Cardiac septum (tissue), 1 donor: ENCODE results near the gene MYO1D. TPM values are rescaled to one million over a fixed set of nuclear protein-coding genes. Genes with fewer than 3 reads are reported as not detected.
"Not testable (repeated sequence)": the region's sequence is repeated elsewhere in the genome, so short reads cannot be mapped to it uniquely, and the experiment has no call there.

Experiments used
- DNase-seq: peaks from one replicate; pipeline ENCODE4 v3.0.0-alpha.2; 2020; ENCODE audit warnings: low spot score
- intact Hi-C: fragments of 100-400 bp; cut with DNase I; formaldehyde crosslinking; loops from one replicate; pipeline ENCODE4 v1.14.0; 2022
- total RNA-seq: library from RNA; stranded (reverse); fragmentation: NEBNext Ultra II Directional; extraction: Animal tissue kit (Norgen Biotek cat#: 25700); gene quantifications from one replicate; pipeline ENCODE4 v1.2.1, GENCODE V29; 2021
- donor health status: DM: no; HTN: no; CAD: no.

Gene MYO1D
- total RNA-seq, 1 donor from 2014 or later, result 18.9 TPM

- no peak for DNase-seq
- intact Hi-C loops, result loop anchor here (5.0 kb wide), 1 partner anchor 296 kb away; no protein-coding TSS in a partner anchor
Observed at GRCh38 chr17:32757963-32758362, 119.0 kb downstream of the MYO1D start.

GRCh38 chr17:32756696-32757095 is 120.2 kb downstream of the MYO1D start:
- intact Hi-C loops, result loop anchor here (5.0 kb wide), 1 partner anchor 294 kb away; no protein-coding TSS in a partner anchor
- no peak for DNase-seq

- DNase-seq, result no peak
- intact Hi-C loops, result loop anchor here (5.0 kb wide), 1 partner anchor 293 kb away; no protein-coding TSS in a partner anchor
Observed at GRCh38 chr17:32755045-32755805, 121.7 kb downstream of the MYO1D start.

- intact Hi-C loops, result loop anchor here (5.0 kb wide), 1 partner anchor 271 kb away; no protein-coding TSS in a partner anchor
- DNase-seq, result no peak
Observed at GRCh38 chr17:32752934-32753333, 124.0 kb downstream of the MYO1D start.

- intact Hi-C loops, result no loop called here
- no peak for DNase-seq
Observed at GRCh38 chr17:32747856-32748255, 129.1 kb downstream of the MYO1D start.

- intact Hi-C loops, result no loop called here
- DNase-seq, result no peak
Observed at GRCh38 chr17:32746698-32747097, 130.2 kb downstream of the MYO1D start.

- intact Hi-C loops, result no loop called here
- no peak for DNase-seq
Observed at GRCh38 chr17:32746280-32746679, 130.6 kb downstream of the MYO1D start.

- intact Hi-C loops, result no loop called here
Observed at GRCh38 chr17:32742681-32743538, 134.0 kb downstream of the MYO1D start.

GRCh38 chr17:32741381-32741780 is 135.5 kb downstream of the MYO1D start:
- no peak for DNase-seq
- intact Hi-C loops, result no loop called here

More at GRCh38 chr17:32742681-32743538, 134.0 kb downstream of the MYO1D start:
- DNase-seq, result no peak

- intact Hi-C loops, result no loop called here
- no peak for DNase-seq
Observed at GRCh38 chr17:32739722-32740121, 137.2 kb downstream of the MYO1D start.

- intact Hi-C loops, DNase-seq: not testable (repeated sequence)
Observed at GRCh38 chr17:32739151-32739550, 137.8 kb downstream of the MYO1D start.

GRCh38 chr17:32733401-32733800 is 143.5 kb downstream of the MYO1D start:
- no peak for DNase-seq
- intact Hi-C loops, result no loop called here

- intact Hi-C loops, result no loop called here
- DNase-seq, result no peak
Observed at GRCh38 chr17:32732900-32733299, 144.0 kb downstream of the MYO1D start.

- no peak for DNase-seq
- intact Hi-C loops, result no loop called here
Observed at GRCh38 chr17:32732296-32732642, 144.7 kb downstream of the MYO1D start.

- intact Hi-C loops, result no loop called here
- no peak for DNase-seq
Observed at GRCh38 chr17:32731556-32732295, 145.2 kb downstream of the MYO1D start.

GRCh38 chr17:32727681-32728080 is 149.2 kb downstream of the MYO1D start:
- DNase-seq, result no peak
- intact Hi-C loops, result no loop called here

GRCh38 chr17:32725697-32726096 is 151.2 kb downstream of the MYO1D start:
- intact Hi-C loops, result no loop called here
- DNase-seq, result no peak

- intact Hi-C loops, result no loop called here
- no peak for DNase-seq
Observed at GRCh38 chr17:32723310-32723955, 153.5 kb downstream of the MYO1D start.

GRCh38 chr17:32722733-32723132 is 154.2 kb downstream of the MYO1D start:
- no peak for DNase-seq
- intact Hi-C loops, result no loop called here
